T-cell (primary cell): ENCODE results near the gene ZFX. TPM values are rescaled to one million over a fixed set of nuclear protein-coding genes. Genes with fewer than 3 reads are reported as not detected.

ENCODE experiments used
- ATAC-seq, 4 experiments: fragments of 200-7000 bp in 3 of 4; fragments of 150-1000 bp in 1 of 4; cut with Tn5 transposase; replicated peaks in 1 of 4; 1 replicate in 3 of 4; 2 replicates in 1 of 4; pipeline ENCODE4 v1.10.0; 2021; ENCODE audit warnings: moderate library complexity in 3 of 4, mild to moderate bottlenecking in 2 of 4, moderate number of reproducible peaks in 1 of 4
- CTCF ChIA-PET, 2 donors: fragments of 300-600 bp; sonication (Branson Sonifier 250); formaldehyde crosslinking; loops; one replicate each; lab custom pipeline; 2022; ENCODE audit warnings: antibody characterized with exemption in 2 of 2; lab: Charles Lee
- POLR2A ChIA-PET, 2 donors: fragments of 300-600 bp; sonication (Branson Sonifier 250); formaldehyde crosslinking; loops; one replicate each; lab custom pipeline; 2022; ENCODE audit warnings: antibody characterized with exemption in 2 of 2; lab: Charles Lee
- DNase-seq, 35 experiments: peaks; one replicate each; pipeline versions ENCODE4 v3.0.0 to v3.0.0-alpha.2; 2013 to 2023
- H3K27ac ChIP-seq: one replicate; pipeline ENCODE4 v1.5.1; 2013; ENCODE audit warnings: low read length
- H3K27me3 ChIP-seq, 2 experiments: replicated peaks in 1 of 2; 1 replicate in 1 of 2; 2 replicates in 1 of 2; pipeline versions ENCODE4 v1.6.1 to v1.7.0; 2013; ENCODE audit warnings: low read length in 1 of 2, mixed read lengths in 1 of 2; ENCODE audit not compliant: control insufficient read depth in 2 of 2, insufficient read depth in 2 of 2; ENCODE audit errors: extremely low read depth in 1 of 2
- H3K36me3 ChIP-seq, 2 donors: 1 replicate in 1 of 2; 2 replicates in 1 of 2; pipeline versions ENCODE4 v1.6.1 to v1.7.0; 2013; ENCODE audit warnings: low read length in 1 of 2; ENCODE audit not compliant: control insufficient read depth in 2 of 2, insufficient read depth in 1 of 2; ENCODE audit errors: extremely low read depth in 1 of 2
- H3K4me1 ChIP-seq, 2 experiments: 1 replicate in 1 of 2; 2 replicates in 1 of 2; pipeline versions ENCODE4 v1.6.1 to v1.7.0; 2013; ENCODE audit warnings: low read length in 2 of 2, mixed read lengths in 1 of 2; ENCODE audit not compliant: insufficient read depth in 2 of 2, control insufficient read depth in 1 of 2; ENCODE audit errors: extremely low read depth in 1 of 2
- H3K4me3 ChIP-seq, 2 donors: 1 replicate in 1 of 2; 2 replicates in 1 of 2; pipeline versions ENCODE4 v1.5.1 to v1.7.0; 2013; ENCODE audit warnings: mild to moderate bottlenecking in 2 of 2, low read length in 1 of 2, moderate library complexity in 1 of 2; ENCODE audit not compliant: control insufficient read depth in 1 of 2; ENCODE audit errors: extremely low read depth in 1 of 2
- H3K9me3 ChIP-seq: 2 replicates; pipeline ENCODE4 v1.7.0; 2013
- H3K27ac Mint-ChIP-seq, 2 donors: one replicate each; pipeline ENCODE4 v1.8.0; 2020 to 2021; ENCODE audit warnings: mild to moderate bottlenecking in 2 of 2, mixed read lengths in 2 of 2
- H3K27me3 Mint-ChIP-seq, 2 donors: one replicate each; pipeline ENCODE4 v1.8.0; 2021 to 2022; ENCODE audit warnings: mixed read lengths in 2 of 2
- H3K36me3 Mint-ChIP-seq: one replicate; pipeline ENCODE4 v1.8.0; 2021; ENCODE audit warnings: mixed read lengths
- H3K4me1 Mint-ChIP-seq, 3 donors: one replicate each; pipeline ENCODE4 v1.8.0; 2020 to 2022; ENCODE audit warnings: mixed read lengths in 3 of 3, mild to moderate bottlenecking in 1 of 3
- H3K4me3 Mint-ChIP-seq, 3 donors: one replicate each; pipeline ENCODE4 v1.8.0; 2020 to 2022; ENCODE audit warnings: mild to moderate bottlenecking in 3 of 3, mixed read lengths in 3 of 3, moderate library complexity in 3 of 3
- H3K9me3 Mint-ChIP-seq, 3 donors: one replicate each; pipeline ENCODE4 v1.8.0; 2020 to 2022; ENCODE audit warnings: mixed read lengths in 3 of 3
- WGBS: methylation state at CpG from one replicate; pipeline ENCODE4 v1.1.5; 2013; ENCODE audit warnings: missing lambda C conversion rate; ENCODE audit not compliant: insufficient coverage; 5-methylcytosine and 5-hydroxymethylcytosine counted together
- total RNA-seq, 35 experiments: library from RNA in 6 of 35; stranded (reverse) in 6 of 35; fragments of 120-200 nt in 1 of 35; gene quantifications; one replicate each; pipeline versions ENCODE4 v1.2.1 to v1.2.4 and lab custom pipeline; 2013 to 2026

The ZFX gene
- total RNA-seq (10 to 100 TPM; 52.5 to 95.3 (median 66.5) TPM), total RNA-seq (lab: John Stamatoyannopoulos, UW) (83.4 to 222 (median 125) reads per million in 29 experiments)
- 46.7 TPM for total RNA-seq (2013)

- Histone ChIP-seq H3K4me3 (peak within 1 kb of the TSS; percentile 64 to 95), H3K36me3 (no peaks in the 10 kb centered on the region), H3K27me3 (no peaks in the 10 kb centered on the region), H3K27ac (peak within 1 kb of the TSS; percentile 89), H3K4me1 (peaks cover 24 to 40% of the 10 kb centered on the region in 2 experiments), H3K9me3 (no peaks in the 10 kb centered on the region)
- CTCF ChIA-PET: interaction anchor here in 1 of 2 donors (0.6 to 1.6 kb wide), 2 partner anchors 123 to 555 kb away, joined by 3 read pairs; partner anchors contain the start of gene KLHL15
- no peaks in the 10 kb centered on the region for H3K27me3 Mint-ChIP-seq
- peaks cover 5% of the 10 kb centered on the region for H3K36me3 Mint-ChIP-seq
- H3K27ac Mint-ChIP-seq: peak within 1 kb of the TSS; percentile 91 to 94
- peaks cover 71 to 81% (median 77%) of the 10 kb centered on the region in 3 donors for H3K4me1 Mint-ChIP-seq
- ATAC-seq (peak; percentile 53 to 68 (median 66)), DNase-seq (peak; percentile 43 to 80 (median 58))
- POLR2A ChIA-PET: interaction anchor here in 1 of 2 donors (1.6 kb wide), 1 partner anchor 94 kb away, joined by 10 read pairs; no protein-coding TSS in a partner anchor
- no peaks in the 10 kb centered on the region for H3K9me3 Mint-ChIP-seq
- 0% methylated on average over 40 of the region's 104 CpGs for WGBS
- peak within 1 kb of the TSS; percentile 88 to 94 (median 92) for H3K4me3 Mint-ChIP-seq
Measured at GRCh38 chrX:24149351-24150050, at the start of gene ZFX. ZFX (plus strand) TSS chrX:24149729; CDS start chrX:24172743, 23,014 bp downstream.

- no peaks in the 10 kb centered on the region for H3K27me3 Mint-ChIP-seq
- H3K4me1 Mint-ChIP-seq: peaks cover 0 to 16% (median 8%) of the 10 kb centered on the region in 3 donors
- ATAC-seq (no peak), DNase-seq (no peak)
- ChIA-PET CTCF (no interaction called here), POLR2A (no interaction called here)
- no peaks in the 10 kb centered on the region for H3K9me3 Mint-ChIP-seq
- no peaks in the 10 kb centered on the region for H3K36me3 Mint-ChIP-seq
- no CpG with 5 or more reads among the region's 2 CpGs for WGBS
- H3K27ac ChIP-seq: no peak overlapping the region
- H3K36me3 ChIP-seq: no peaks in the 10 kb centered on the region
- H3K4me3 Mint-ChIP-seq: no peak overlapping the region
- H3K27ac Mint-ChIP-seq: no peak overlapping the region
- no peaks in the 10 kb centered on the region for H3K9me3 ChIP-seq
- no peaks in the 10 kb centered on the region for H3K27me3 ChIP-seq
- H3K4me1 ChIP-seq: no peaks in the 10 kb centered on the region
- no peak overlapping the region for H3K4me3 ChIP-seq
Measured at GRCh38 chrX:24100713-24101112, 48.8 kb upstream of the ZFX start.

- DNase-seq (no peak), ATAC-seq (no peak)
- no peaks in the 10 kb centered on the region for H3K27me3 Mint-ChIP-seq
- no peaks in the 10 kb centered on the region for H3K4me1 Mint-ChIP-seq
- no peak overlapping the region for H3K27ac Mint-ChIP-seq
- no peak overlapping the region for H3K4me3 ChIP-seq
- H3K27ac ChIP-seq: no peak overlapping the region
- no peaks in the 10 kb centered on the region for H3K36me3 Mint-ChIP-seq
- POLR2A ChIA-PET: no interaction called here
- WGBS: no CpG with 5 or more reads among the region's 2 CpGs
- no peaks in the 10 kb centered on the region for H3K4me1 ChIP-seq
- H3K27me3 ChIP-seq: no peaks in the 10 kb centered on the region
- H3K36me3 ChIP-seq: no peaks in the 10 kb centered on the region
- no peaks in the 10 kb centered on the region for H3K9me3 Mint-ChIP-seq
- no peaks in the 10 kb centered on the region for H3K9me3 ChIP-seq
- H3K4me3 Mint-ChIP-seq: no peak overlapping the region
- CTCF ChIA-PET: interaction anchor here in 1 of 2 donors (0.6 kb wide), 1 partner anchor 370 kb away, joined by 4 read pairs; no protein-coding TSS in a partner anchor
Measured at GRCh38 chrX:24110069-24110468, 39.5 kb upstream of the ZFX start.

GRCh38 chrX:24113181-24113580 is 36.3 kb upstream of the ZFX start:
- Mint-ChIP-seq H3K27me3 (no peaks in the 10 kb centered on the region), H3K9me3 (no peaks in the 10 kb centered on the region), H3K4me3 (no peak overlapping the region), H3K36me3 (no peaks in the 10 kb centered on the region), H3K4me1 (no peaks in the 10 kb centered on the region), H3K27ac (no peak overlapping the region)
- H3K4me1 ChIP-seq: no peaks in the 10 kb centered on the region
- no peaks in the 10 kb centered on the region for H3K27me3 ChIP-seq
- H3K4me3 ChIP-seq: no peak overlapping the region
- DNase-seq (no peak), ATAC-seq (no peak)
- POLR2A ChIA-PET: no interaction called here
- H3K36me3 ChIP-seq: no peaks in the 10 kb centered on the region
- no peaks in the 10 kb centered on the region for H3K9me3 ChIP-seq
- no peak overlapping the region for H3K27ac ChIP-seq
- CTCF ChIA-PET: interaction anchor here in 1 of 2 donors (0.6 kb wide), 1 partner anchor 643 kb away, joined by 3 read pairs; no protein-coding TSS in a partner anchor
- WGBS: no CpG with 5 or more reads among the region's 2 CpGs

- Histone ChIP-seq H3K9me3 (no peaks in the 10 kb centered on the region), H3K27ac (no peak overlapping the region), H3K4me1 (no peaks in the 10 kb centered on the region), H3K4me3 (no peak overlapping the region), H3K27me3 (no peaks in the 10 kb centered on the region), H3K36me3 (no peaks in the 10 kb centered on the region)
- ChIA-PET CTCF (no interaction called here), POLR2A (interaction anchor here in 1 of 2 donors (0.6 kb wide), 1 partner anchor 15 kb away, joined by 6 read pairs; no protein-coding TSS in a partner anchor)
- no peaks in the 10 kb centered on the region for H3K4me1 Mint-ChIP-seq
- no peak overlapping the region for H3K4me3 Mint-ChIP-seq
- ATAC-seq (no peak), DNase-seq (no peak)
- no peaks in the 10 kb centered on the region for H3K9me3 Mint-ChIP-seq
- WGBS: 100% methylated on average over 1 of the region's 3 CpGs
- no peaks in the 10 kb centered on the region for H3K27me3 Mint-ChIP-seq
- no peak overlapping the region for H3K27ac Mint-ChIP-seq
- no peaks in the 10 kb centered on the region for H3K36me3 Mint-ChIP-seq
Measured at GRCh38 chrX:24117258-24117657, 32.3 kb upstream of the ZFX start.

- H3K4me1 ChIP-seq: no peaks in the 10 kb centered on the region
- Mint-ChIP-seq H3K27ac (no peak overlapping the region), H3K27me3 (no peaks in the 10 kb centered on the region), H3K36me3 (no peaks in the 10 kb centered on the region), H3K4me3 (no peak overlapping the region), H3K9me3 (no peaks in the 10 kb centered on the region), H3K4me1 (no peaks in the 10 kb centered on the region)
- H3K4me3 ChIP-seq: no peak overlapping the region
- POLR2A ChIA-PET: interaction anchor here in 1 of 2 donors (0.5 to 0.6 kb wide), 2 partner anchors 107 to 212 kb away, joined by 4 to 7 read pairs; no protein-coding TSS in a partner anchor
- H3K27me3 ChIP-seq: no peaks in the 10 kb centered on the region
- CTCF ChIA-PET: no interaction called here
- ATAC-seq (no peak), DNase-seq (no peak)
- H3K36me3 ChIP-seq: no peaks in the 10 kb centered on the region
- WGBS: 100% methylated on average over 1 of the region's 4 CpGs
- no peaks in the 10 kb centered on the region for H3K9me3 ChIP-seq
- H3K27ac ChIP-seq: no peak overlapping the region
Measured at GRCh38 chrX:24124244-24124799, 25.2 kb upstream of the ZFX start.
